H1 (cell line): ENCODE measurements around the gene PAK1IP1. TPM values are rescaled to one million over a fixed set of nuclear protein-coding genes. Genes with fewer than 3 reads are reported as not detected.

Source experiments
- GTF2F1 ChIP-seq: IDR thresholded peaks from 2 replicates; pipeline ENCODE4 v1.6.1; 2012; ENCODE audit warnings: low read depth, low read length, improper control_type of control experiment, borderline replicate concordance
- RFX5 ChIP-seq: IDR thresholded peaks from 2 replicates; pipeline ENCODE4 v1.6.1; 2011; ENCODE audit warnings: low read depth, low read length, improper control_type of control experiment, borderline replicate concordance
- RNF2 ChIP-seq: fragments of 200-900, 300-1000 bp; sonication (generic); IDR thresholded peaks from 2 replicates; pipeline ENCODE4 v1.7.1; 2016; ENCODE audit warnings: borderline replicate concordance, low read depth, mild to moderate bottlenecking, antibody characterized with exemption, low read length; ENCODE audit not compliant: poor library complexity, severe bottlenecking; ENCODE audit errors: missing control alignments
- SIX5 ChIP-seq: IDR thresholded peaks from 2 replicates; pipeline ENCODE4 v1.6.1; 2011; ENCODE audit warnings: mild to moderate bottlenecking, low read depth, low read length
- SUZ12 ChIP-seq: fragments of 200-600 bp; sonication (generic); IDR thresholded peaks from 2 replicates; pipeline ENCODE4 v1.6.1; 2012; ENCODE audit warnings: mild to moderate bottlenecking, inconsistent platforms, low read length, moderate library complexity, mixed read lengths
- polyA plus RNA-seq, 7 experiments: library from polyadenylated mRNA; depleted of rRNA in 3 of 7; stranded (reverse) in 5 of 7; unstranded in 2 of 7; fragments of >200 nt in 5 of 7; fragments of 200-250 nt in 2 of 7; gene quantifications; 1 replicate in 5 of 7; 2 replicates in 1 of 7; 4 replicates in 1 of 7; pipeline versions ENCODE4 v1.2.1 to v1.2.3, GENCODE V29; 2011 to 2013; ENCODE audit warnings: missing spikeins in 2 of 7, mixed read lengths in 2 of 7
- total RNA-seq: library from RNA; stranded (reverse); fragmentation: NEBNext Ultra II Directional; extraction: Animal tissue kit (Norgen Biotek cat#: 25700); gene quantifications from 2 replicates; pipeline ENCODE4 v1.2.1, GENCODE V29; 2021
- TF ChIP-seq, protein P1 (sequence below): fragments of 300-600 bp; sonication (generic); IDR thresholded peaks from 2 replicates; pipeline ENCODE4 v1.7.1; 2012; ENCODE audit warnings: low read length, moderate library complexity, mild to moderate bottlenecking, inconsistent platforms; ENCODE audit not compliant: insufficient replicate concordance
- TF ChIP-seq, protein P2 (sequence below): IDR thresholded peaks from 2 replicates; pipeline ENCODE4 v1.6.1; 2012; ENCODE audit warnings: low read length, inconsistent platforms

The PAK1IP1 gene
- total and polyA plus RNA-seq, 2 of the 8 experiments (the other 6 are each of a cell fraction or from before 2014, with no cell fraction given) = 19.7 to 43.6 TPM

DNA sequence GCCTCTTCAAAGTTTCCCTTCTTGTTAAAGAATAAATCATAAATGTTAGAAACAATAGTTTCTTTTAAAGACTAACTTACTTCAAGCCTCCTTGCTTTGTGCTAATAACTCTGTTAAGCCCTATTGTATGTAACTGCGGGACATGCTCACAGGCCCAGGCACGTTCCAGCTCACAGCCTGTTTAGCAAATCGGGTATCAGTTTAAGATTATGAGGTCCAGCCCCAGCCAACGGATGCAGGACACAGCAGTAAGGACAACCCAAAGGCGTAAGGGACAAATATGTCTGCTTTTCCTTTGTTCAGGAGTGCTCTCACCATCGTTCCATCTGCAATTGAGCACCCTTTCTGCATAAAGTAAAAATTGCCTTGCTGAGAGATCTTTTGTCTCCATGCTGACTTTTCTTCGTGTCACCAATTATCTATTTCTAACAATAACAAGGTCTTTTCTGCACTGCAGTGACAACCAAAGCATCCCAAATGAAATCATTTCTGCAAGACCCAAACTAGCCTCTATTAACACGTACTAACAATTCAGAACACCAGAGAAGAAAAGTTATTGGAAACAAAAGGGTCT, 1.7 kb upstream of the PAK1IP1 start (continued):
- TF ChIP-seq, protein P1, sequence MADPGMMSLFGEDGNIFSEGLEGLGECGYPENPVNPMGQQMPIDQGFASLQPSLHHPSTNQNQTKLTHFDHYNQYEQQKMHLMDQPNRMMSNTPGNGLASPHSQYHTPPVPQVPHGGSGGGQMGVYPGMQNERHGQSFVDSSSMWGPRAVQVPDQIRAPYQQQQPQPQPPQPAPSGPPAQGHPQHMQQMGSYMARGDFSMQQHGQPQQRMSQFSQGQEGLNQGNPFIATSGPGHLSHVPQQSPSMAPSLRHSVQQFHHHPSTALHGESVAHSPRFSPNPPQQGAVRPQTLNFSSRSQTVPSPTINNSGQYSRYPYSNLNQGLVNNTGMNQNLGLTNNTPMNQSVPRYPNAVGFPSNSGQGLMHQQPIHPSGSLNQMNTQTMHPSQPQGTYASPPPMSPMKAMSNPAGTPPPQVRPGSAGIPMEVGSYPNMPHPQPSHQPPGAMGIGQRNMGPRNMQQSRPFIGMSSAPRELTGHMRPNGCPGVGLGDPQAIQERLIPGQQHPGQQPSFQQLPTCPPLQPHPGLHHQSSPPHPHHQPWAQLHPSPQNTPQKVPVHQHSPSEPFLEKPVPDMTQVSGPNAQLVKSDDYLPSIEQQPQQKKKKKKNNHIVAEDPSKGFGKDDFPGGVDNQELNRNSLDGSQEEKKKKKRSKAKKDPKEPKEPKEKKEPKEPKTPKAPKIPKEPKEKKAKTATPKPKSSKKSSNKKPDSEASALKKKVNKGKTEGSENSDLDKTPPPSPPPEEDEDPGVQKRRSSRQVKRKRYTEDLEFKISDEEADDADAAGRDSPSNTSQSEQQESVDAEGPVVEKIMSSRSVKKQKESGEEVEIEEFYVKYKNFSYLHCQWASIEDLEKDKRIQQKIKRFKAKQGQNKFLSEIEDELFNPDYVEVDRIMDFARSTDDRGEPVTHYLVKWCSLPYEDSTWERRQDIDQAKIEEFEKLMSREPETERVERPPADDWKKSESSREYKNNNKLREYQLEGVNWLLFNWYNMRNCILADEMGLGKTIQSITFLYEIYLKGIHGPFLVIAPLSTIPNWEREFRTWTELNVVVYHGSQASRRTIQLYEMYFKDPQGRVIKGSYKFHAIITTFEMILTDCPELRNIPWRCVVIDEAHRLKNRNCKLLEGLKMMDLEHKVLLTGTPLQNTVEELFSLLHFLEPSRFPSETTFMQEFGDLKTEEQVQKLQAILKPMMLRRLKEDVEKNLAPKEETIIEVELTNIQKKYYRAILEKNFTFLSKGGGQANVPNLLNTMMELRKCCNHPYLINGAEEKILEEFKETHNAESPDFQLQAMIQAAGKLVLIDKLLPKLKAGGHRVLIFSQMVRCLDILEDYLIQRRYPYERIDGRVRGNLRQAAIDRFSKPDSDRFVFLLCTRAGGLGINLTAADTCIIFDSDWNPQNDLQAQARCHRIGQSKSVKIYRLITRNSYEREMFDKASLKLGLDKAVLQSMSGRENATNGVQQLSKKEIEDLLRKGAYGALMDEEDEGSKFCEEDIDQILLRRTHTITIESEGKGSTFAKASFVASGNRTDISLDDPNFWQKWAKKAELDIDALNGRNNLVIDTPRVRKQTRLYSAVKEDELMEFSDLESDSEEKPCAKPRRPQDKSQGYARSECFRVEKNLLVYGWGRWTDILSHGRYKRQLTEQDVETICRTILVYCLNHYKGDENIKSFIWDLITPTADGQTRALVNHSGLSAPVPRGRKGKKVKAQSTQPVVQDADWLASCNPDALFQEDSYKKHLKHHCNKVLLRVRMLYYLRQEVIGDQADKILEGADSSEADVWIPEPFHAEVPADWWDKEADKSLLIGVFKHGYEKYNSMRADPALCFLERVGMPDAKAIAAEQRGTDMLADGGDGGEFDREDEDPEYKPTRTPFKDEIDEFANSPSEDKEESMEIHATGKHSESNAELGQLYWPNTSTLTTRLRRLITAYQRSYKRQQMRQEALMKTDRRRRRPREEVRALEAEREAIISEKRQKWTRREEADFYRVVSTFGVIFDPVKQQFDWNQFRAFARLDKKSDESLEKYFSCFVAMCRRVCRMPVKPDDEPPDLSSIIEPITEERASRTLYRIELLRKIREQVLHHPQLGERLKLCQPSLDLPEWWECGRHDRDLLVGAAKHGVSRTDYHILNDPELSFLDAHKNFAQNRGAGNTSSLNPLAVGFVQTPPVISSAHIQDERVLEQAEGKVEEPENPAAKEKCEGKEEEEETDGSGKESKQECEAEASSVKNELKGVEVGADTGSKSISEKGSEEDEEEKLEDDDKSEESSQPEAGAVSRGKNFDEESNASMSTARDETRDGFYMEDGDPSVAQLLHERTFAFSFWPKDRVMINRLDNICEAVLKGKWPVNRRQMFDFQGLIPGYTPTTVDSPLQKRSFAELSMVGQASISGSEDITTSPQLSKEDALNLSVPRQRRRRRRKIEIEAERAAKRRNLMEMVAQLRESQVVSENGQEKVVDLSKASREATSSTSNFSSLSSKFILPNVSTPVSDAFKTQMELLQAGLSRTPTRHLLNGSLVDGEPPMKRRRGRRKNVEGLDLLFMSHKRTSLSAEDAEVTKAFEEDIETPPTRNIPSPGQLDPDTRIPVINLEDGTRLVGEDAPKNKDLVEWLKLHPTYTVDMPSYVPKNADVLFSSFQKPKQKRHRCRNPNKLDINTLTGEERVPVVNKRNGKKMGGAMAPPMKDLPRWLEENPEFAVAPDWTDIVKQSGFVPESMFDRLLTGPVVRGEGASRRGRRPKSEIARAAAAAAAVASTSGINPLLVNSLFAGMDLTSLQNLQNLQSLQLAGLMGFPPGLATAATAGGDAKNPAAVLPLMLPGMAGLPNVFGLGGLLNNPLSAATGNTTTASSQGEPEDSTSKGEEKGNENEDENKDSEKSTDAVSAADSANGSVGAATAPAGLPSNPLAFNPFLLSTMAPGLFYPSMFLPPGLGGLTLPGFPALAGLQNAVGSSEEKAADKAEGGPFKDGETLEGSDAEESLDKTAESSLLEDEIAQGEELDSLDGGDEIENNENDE = no peak
- TF ChIP-seq GTF2F1 (no peak), RNF2 (no peak), SIX5 (no peak), RFX5 (no peak), SUZ12 (no peak)
- TF ChIP-seq, protein P2, sequence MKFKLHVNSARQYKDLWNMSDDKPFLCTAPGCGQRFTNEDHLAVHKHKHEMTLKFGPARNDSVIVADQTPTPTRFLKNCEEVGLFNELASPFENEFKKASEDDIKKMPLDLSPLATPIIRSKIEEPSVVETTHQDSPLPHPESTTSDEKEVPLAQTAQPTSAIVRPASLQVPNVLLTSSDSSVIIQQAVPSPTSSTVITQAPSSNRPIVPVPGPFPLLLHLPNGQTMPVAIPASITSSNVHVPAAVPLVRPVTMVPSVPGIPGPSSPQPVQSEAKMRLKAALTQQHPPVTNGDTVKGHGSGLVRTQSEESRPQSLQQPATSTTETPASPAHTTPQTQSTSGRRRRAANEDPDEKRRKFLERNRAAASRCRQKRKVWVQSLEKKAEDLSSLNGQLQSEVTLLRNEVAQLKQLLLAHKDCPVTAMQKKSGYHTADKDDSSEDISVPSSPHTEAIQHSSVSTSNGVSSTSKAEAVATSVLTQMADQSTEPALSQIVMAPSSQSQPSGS = no peak
